HG03064 (cell line): ENCODE results near the gene PCNT.
A peak's percentile ranks its signal among the peaks of the same experiment; 100 is the strongest.
"Not testable (repeated sequence)": the region's sequence is repeated elsewhere in the genome, so short reads cannot be mapped to it uniquely, and the experiment has no call there.

Experiments
- ATAC-seq: cut with Tn5 transposase; IDR thresholded peaks from one replicate; pipeline ENCODE4 v1.9.1; 2021; ENCODE audit warnings: low read depth; ENCODE audit not compliant: unreplicated experiment

Gene PCNT

DNA sequence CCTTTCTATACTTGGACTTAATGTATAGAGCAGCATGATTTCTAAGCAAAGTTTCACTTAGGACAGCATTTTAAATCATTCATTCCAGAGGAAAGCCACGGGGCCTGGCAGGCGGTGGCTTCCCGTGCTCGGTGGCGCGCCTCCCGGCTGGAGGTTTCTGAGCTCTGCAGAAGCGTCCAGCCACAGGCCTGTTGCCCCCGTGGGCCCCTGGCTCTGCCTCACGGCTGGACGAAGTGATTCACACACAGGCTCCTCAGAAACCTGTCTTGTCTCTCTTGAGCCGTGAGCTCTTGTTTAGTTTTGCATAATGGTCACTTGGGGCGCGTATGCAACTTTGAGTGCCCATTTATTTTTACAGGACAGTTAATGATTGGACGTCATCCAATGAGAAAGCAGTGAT is 112.7 kb downstream of the PCNT start:
- no peak for ATAC-seq

DNA sequence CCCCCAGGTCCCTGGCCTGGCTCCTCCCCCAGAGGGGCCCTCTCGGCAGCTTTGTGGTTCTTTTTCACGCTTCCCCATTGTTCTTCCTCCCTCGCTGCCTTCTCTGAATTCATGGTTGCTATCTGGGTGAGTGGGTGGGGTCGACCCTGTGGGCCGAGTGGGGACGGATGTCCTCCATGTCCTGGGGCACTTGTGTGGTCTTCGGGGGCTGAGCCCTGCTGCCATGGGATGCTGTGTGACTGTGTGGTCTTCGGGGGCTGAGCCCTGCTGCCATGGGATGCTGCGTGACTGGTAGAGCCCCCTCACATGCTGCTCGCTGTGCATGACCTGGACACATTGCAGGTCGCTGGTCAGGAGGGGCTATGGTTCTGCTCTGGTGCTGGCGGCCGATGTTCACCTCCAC is 113.1 kb downstream of the PCNT start:
- no peak for ATAC-seq

DNA sequence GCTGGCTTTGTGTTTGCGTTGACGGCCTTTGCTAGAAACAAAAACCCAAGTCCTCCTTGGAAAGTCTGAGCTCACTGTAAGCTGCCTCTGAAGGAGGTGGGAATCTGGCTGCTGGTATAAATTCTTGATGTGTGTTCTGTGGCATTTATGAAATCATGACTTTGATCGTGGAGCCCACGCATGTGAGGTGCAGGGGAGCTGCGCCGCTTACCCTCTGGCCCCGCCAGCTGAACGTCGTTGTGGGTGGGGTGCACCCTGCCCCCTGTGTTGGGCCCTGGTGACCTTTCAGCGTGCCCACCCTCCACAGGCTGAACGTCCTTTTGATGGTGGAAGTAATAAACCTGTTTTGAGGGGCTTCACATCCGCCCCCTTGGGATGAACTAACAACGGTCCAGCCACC is 113.6 kb downstream of the PCNT start:
- ATAC-seq: no peak

DNA sequence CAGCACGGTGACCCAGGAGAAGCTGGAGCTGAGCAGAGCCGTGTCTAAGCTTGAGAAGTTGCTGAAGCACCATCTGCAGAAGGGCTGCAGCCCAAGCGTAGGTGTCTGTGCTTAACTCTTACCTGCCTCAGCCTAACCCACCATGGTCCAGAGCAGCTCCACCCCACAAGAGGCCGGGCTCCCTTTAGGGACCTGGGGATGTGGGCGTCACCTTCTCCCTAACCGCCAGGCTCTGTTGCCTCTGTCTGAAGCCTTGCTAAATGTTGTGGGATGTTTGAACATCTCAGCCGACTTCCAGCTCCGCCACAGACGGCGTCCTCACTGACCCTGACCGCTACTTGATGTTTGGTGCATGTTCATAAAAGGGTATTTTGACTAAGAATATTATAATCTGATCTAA is 114.3 kb downstream of the PCNT start:
- no peak for ATAC-seq

DNA sequence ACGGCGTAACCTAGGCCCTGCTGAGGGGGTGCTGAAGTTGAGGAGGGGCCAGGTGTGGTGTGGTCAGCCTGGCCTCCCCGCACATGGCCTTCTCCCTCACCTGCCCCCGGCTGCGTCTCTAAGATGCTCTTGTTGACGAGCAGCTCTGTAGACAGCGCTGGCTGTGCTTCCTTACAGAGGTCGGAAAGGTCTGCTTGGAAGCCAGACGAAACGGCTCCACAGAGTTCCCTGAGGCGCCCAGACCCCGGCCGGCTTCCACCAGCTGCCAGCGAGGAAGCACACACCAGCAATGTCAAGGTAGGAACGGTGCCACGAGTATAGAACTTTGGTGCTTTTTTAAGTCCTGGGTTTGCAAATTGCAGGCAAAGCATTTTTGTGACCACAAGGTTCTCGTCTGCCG is 116.0 kb downstream of the PCNT start:
- ATAC-seq: no peak

DNA sequence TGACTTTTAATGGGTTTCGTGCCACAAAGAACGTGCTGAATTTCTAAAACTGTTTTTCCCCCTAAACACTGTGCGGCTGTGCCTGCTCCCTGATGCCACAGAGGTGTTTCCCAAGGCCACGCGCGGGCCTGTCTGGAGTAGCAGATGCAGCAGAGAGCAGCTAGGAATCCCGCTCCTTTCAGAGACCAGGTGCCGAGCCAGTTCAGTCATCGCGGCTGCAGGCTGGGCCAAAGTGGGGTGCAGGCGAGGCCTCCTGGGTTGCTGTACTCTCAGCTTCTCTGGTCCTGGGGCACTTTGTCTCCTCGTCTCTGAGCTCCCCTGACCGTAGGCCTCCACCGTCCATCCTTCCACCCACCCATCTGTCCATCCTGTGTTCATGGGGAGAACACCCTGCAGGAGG is 117.4 kb downstream of the PCNT start:
- ATAC-seq: no peak

GRCh38 chr21:46441961-46442498 is 118.1 kb downstream of the PCNT start:
- no peak for ATAC-seq

GRCh38 chr21:46442938-46443337 is 119.0 kb downstream of the PCNT start:
- ATAC-seq: no peak

- no peak for ATAC-seq
Observed at GRCh38 chr21:46443910-46444309, 120.0 kb downstream of the PCNT start.

GRCh38 chr21:46448108-46448507 is 124.2 kb downstream of the PCNT start:
- ATAC-seq: no peak

- ATAC-seq: not testable (repeated sequence)
Observed at GRCh38 chr21:46448855-46449254, 124.9 kb downstream of the PCNT start.

DNA sequence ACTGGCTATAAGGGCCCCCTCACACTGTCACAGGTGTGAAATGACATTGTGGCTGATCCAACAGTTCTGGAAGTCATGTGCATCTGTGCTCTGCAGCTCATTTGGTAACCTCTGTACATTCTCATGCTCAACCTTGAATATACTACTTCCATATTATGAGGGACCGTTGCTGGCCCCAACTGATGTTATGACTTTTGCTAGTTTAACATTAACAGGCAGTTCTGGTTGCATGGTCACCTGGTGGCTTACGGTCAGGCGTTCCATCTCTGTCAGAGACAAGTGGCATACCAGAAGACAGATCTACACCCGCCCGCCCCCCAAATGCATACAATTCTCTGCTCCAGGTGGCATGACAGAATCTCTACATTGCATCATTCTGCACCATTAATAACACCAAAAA is 128.8 kb downstream of the PCNT start:
- no peak for ATAC-seq

- ATAC-seq: no peak
Observed at GRCh38 chr21:46454142-46454541, 130.2 kb downstream of the PCNT start.

- no peak for ATAC-seq
Observed at GRCh38 chr21:46454634-46455390, 130.9 kb downstream of the PCNT start.

DNA sequence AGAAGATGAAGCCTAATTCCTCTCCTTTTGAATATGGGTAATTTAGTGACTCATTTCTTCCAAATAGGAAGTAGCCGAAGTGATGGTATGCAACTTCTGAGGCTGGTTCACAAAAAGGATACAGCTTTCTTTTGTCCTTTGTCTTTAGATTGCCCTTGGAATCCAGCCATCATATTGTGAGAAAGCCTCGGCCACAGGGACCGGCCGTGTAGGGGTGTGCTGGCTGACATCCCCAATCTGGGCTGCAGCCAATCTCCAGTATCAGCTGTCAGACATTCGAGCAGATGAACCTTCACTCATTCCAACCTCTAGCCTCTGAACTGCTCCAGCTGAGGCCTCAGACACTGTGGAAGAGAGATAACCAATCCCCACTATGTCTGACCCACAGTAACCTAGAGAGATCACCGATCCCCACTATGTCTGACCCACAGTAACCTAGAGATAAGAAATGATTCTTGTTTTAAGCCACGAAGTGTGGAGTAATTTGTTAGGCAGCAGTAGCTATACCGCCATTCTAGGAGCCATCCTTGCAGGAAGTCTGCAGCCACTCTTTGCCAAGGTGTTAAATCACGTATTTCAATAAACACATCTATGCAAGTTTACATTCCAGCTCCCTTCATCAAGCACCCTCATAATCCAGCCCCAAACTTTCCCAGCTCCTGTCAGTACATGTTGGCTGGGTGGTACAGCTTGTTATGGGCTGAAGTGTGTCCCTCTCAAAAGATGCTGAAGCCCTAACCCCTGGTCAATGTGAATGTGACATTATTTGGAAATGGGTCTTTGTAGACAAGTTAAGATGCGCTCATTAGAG is 131.8 kb downstream of the PCNT start:
- no peak for ATAC-seq

- no peak for ATAC-seq
Observed at GRCh38 chr21:46456750-46457149, 132.8 kb downstream of the PCNT start.

DNA sequence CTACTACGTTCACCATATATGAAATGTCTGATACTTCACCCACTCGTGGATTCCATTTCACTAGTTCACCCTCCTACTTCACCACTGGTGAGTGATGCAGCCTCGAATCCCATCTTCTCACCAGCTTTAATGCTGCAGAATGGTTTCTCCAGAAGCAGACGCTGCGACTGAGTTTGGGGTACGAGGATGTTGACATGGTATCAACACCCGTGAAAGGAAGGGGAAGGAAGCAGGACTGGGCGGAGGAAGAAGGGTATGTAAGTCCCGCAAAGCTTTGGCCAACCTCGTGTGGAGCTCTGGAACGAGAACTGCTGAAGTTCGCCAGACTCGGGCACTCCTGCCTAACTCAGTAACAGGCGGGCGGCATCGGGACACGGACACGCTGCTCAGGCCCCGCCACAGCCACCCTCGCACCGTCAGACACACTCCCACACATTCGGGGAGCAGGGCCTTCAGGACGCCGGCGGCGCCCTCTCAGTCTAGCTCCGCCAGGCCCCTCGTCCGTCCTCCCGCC is 133.9 kb downstream of the PCNT start:
- peak; percentile 20 for ATAC-seq

- peak; percentile 82 for ATAC-seq
Observed at GRCh38 chr21:46458315-46459023, 134.5 kb downstream of the PCNT start, which contains the start of gene DIP2A. Gene DIP2A, plus strand, starts transcription at chr21:46458891. Its CDS starts 241 bp downstream, at chr21:46459132.

GRCh38 chr21:46459024-46459355 is 135.0 kb downstream of the PCNT start:
- ATAC-seq: peak; percentile 24

DNA sequence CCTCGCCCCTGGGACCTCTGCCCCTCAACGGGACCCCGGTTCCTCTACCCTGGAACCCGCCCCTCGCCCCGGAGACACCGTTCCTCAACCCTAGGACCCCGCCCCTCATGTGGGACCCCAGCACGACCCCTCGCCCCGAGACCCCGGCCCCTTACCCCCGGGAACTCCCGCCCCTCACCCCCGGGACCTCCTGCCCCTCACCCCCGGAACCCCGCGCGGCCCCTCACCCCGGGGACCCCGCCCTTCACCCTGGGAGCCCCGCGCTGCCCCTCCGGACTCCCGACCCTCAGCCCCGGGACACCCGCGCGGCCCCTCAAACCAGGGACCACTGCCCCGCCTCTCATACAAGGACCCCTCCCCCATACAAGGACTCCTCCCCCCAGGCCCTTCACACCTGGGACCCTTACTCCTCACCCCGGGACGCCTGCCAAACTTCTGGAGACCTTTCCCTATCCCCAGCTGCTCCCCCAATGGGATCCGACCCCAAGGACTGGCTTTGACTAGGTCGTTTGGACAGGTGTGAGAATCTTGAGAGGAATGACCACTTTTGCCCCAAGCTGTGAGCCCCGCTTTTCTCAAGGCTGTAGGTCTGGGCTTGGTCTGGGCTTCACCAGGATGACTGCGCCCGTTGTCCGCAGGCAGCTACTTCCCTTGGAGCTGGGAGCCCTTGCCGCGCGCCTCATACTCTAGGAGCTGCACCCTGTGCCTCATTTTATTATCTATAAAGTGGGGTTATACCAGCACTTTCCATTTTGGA is 135.6 kb downstream of the PCNT start:
- ATAC-seq: no peak
